WTC11 (cell line): ENCODE measurements around the gene NRG3. TPM values are rescaled to one million over a fixed set of nuclear protein-coding genes. Genes with fewer than 3 reads are reported as not detected.

Source experiments
- ATAC-seq: fragments of 200-7000 bp; cut with Tn5 transposase; 2 replicates; pipeline ENCODE4 v1.10.0; 2021; ENCODE audit warnings: mild to moderate bottlenecking, moderate library complexity
- CTCF ChIA-PET: fragments of 300-600 bp; sonication (Branson Sonifier 250); formaldehyde crosslinking; loops from one replicate; lab custom pipeline; 2021; ENCODE audit warnings: antibody characterized with exemption; lab: Charles Lee
- POLR2A ChIA-PET: fragments of 350-600 bp; sonication (Branson Sonifier 250); formaldehyde crosslinking; loops from one replicate; lab custom pipeline; 2021; ENCODE audit warnings: antibody characterized with exemption; lab: Charles Lee
- DNase-seq: peaks from one replicate; pipeline ENCODE4 v3.0.0; 2021; ENCODE audit warnings: low spot score
- H3K27ac Mint-ChIP-seq: 2 replicates; pipeline ENCODE4 v1.8.0; 2021; ENCODE audit warnings: mixed read lengths
- H3K27me3 Mint-ChIP-seq: 2 replicates; pipeline ENCODE4 v1.8.0; 2021; ENCODE audit warnings: low read depth, mild to moderate bottlenecking, moderate library complexity, mixed read lengths
- H3K36me3 Mint-ChIP-seq: 2 replicates; pipeline ENCODE4 v1.8.0; 2021; ENCODE audit warnings: mixed read lengths
- H3K4me1 Mint-ChIP-seq: 2 replicates; pipeline ENCODE4 v1.8.0; 2022; ENCODE audit warnings: mixed read lengths
- H3K4me3 Mint-ChIP-seq: 2 replicates; pipeline ENCODE4 v1.8.0; 2021; ENCODE audit warnings: mild to moderate bottlenecking, moderate library complexity, mixed read lengths
- H3K9me3 Mint-ChIP-seq: 2 replicates; pipeline ENCODE4 v1.8.0; 2021; ENCODE audit warnings: mixed read lengths
- FOXJ3 ChIP-seq: sonication (generic); formaldehyde crosslinking; IDR thresholded peaks from 2 replicates; pipeline ENCODE4 v1.9.0; 2021; ENCODE audit warnings: missing genetic modification reagents, mild to moderate bottlenecking, borderline replicate concordance
- SMAD4 ChIP-seq: sonication (generic); formaldehyde crosslinking; IDR thresholded peaks from 2 replicates; pipeline ENCODE4 v1.8.0; 2022; ENCODE audit warnings: mild to moderate bottlenecking, missing genetic modification reagents
- TP53 ChIP-seq: sonication (generic); formaldehyde crosslinking; IDR thresholded peaks from 2 replicates; pipeline ENCODE4 v1.8.1; 2023; ENCODE audit warnings: mild to moderate bottlenecking, missing genetic modification reagents
- ZNF317 ChIP-seq: sonication (generic); formaldehyde crosslinking; IDR thresholded peaks from 2 replicates; pipeline ENCODE4 v1.8.1; 2023; ENCODE audit warnings: low read depth, mild to moderate bottlenecking, moderate library complexity, missing genetic modification reagents, borderline replicate concordance
- ZNF423 ChIP-seq: fragments of 250-450 bp; sonication (Bioruptor Pico); IDR thresholded peaks from 2 replicates; pipeline ENCODE4 v2.1.2; 2022; ENCODE audit warnings: mild to moderate bottlenecking, moderate library complexity
- total RNA-seq: library from RNA; stranded (reverse); gene quantifications from 3 replicates; pipeline ENCODE4 v1.2.3, GENCODE V29; 2021
- TF ChIP-seq, protein P1 (sequence below): fragments of 250-450 bp; sonication (Bioruptor Pico); IDR thresholded peaks from 2 replicates; pipeline ENCODE4 v2.1.2; 2022; ENCODE audit warnings: mild to moderate bottlenecking, moderate library complexity
- TF ChIP-seq, protein P2 (sequence below): sonication (generic); formaldehyde crosslinking; IDR thresholded peaks from 2 replicates; pipeline ENCODE4 v1.8.1; 2023; ENCODE audit warnings: mild to moderate bottlenecking, missing genetic modification reagents, borderline replicate concordance
- TF ChIP-seq, protein P3 (sequence below): sonication (generic); formaldehyde crosslinking; IDR thresholded peaks from 2 replicates; pipeline ENCODE4 v1.8.0; 2022; ENCODE audit warnings: missing genetic modification reagents
- TF ChIP-seq, protein P4 (sequence below): fragments of 250-450 bp; sonication (Bioruptor Pico); IDR thresholded peaks from 2 replicates; pipeline ENCODE4 v1.9.0; 2021; ENCODE audit warnings: mild to moderate bottlenecking
- TF ChIP-seq, protein P5 (sequence below): sonication (generic); formaldehyde crosslinking; IDR thresholded peaks from 2 replicates; pipeline ENCODE4 v1.8.1; 2023; ENCODE audit warnings: mild to moderate bottlenecking, moderate library complexity, missing genetic modification reagents
- TF ChIP-seq, protein P6 (sequence below): sonication (generic); formaldehyde crosslinking; conservative IDR thresholded peaks from 2 replicates; pipeline ENCODE4 v1.8.1; 2023; ENCODE audit warnings: mild to moderate bottlenecking, low read depth, missing genetic modification reagents, moderate library complexity

Gene NRG3
- total RNA-seq, 1 experiment from 2014 or later, result 7.0 TPM

DNA sequence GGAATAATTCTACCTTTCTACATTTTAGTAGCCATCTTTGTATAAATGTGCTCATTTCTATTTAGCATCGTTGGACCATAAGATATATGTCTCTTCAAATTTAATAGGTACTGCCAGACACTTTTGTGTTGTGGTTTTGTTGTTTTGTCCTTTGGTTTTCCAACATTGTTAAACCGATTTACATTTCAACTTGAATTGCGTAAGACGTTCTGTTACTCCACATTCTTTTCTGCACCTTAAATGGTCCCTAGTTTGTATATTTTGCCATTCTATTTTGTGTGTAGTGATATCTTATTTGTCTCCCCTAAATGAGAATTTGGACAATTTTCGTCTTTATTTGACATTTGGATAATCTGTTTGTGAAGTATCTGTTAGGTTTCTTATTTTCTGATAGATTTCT lies 1015.6 kb downstream of the NRG3 start (continued):
- TF ChIP-seq, protein P1, sequence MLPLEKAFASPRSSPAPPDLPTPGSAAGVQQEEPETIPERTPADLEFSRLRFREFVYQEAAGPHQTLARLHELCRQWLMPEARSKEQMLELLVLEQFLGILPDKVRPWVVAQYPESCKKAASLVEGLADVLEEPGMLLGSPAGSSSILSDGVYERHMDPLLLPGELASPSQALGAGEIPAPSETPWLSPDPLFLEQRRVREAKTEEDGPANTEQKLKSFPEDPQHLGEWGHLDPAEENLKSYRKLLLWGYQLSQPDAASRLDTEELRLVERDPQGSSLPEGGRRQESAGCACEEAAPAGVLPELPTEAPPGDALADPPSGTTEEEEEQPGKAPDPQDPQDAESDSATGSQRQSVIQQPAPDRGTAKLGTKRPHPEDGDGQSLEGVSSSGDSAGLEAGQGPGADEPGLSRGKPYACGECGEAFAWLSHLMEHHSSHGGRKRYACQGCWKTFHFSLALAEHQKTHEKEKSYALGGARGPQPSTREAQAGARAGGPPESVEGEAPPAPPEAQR (CRISPR knock-in tag), result no peak
- no peak for TF ChIP-seq ZNF423 (CRISPR knock-in tag)
- TF ChIP-seq, protein P2, sequence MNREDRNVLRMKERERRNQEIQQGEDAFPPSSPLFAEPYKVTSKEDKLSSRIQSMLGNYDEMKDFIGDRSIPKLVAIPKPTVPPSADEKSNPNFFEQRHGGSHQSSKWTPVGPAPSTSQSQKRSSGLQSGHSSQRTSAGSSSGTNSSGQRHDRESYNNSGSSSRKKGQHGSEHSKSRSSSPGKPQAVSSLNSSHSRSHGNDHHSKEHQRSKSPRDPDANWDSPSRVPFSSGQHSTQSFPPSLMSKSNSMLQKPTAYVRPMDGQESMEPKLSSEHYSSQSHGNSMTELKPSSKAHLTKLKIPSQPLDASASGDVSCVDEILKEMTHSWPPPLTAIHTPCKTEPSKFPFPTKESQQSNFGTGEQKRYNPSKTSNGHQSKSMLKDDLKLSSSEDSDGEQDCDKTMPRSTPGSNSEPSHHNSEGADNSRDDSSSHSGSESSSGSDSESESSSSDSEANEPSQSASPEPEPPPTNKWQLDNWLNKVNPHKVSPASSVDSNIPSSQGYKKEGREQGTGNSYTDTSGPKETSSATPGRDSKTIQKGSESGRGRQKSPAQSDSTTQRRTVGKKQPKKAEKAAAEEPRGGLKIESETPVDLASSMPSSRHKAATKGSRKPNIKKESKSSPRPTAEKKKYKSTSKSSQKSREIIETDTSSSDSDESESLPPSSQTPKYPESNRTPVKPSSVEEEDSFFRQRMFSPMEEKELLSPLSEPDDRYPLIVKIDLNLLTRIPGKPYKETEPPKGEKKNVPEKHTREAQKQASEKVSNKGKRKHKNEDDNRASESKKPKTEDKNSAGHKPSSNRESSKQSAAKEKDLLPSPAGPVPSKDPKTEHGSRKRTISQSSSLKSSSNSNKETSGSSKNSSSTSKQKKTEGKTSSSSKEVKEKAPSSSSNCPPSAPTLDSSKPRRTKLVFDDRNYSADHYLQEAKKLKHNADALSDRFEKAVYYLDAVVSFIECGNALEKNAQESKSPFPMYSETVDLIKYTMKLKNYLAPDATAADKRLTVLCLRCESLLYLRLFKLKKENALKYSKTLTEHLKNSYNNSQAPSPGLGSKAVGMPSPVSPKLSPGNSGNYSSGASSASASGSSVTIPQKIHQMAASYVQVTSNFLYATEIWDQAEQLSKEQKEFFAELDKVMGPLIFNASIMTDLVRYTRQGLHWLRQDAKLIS, result no peak
- TF ChIP-seq, protein P3, sequence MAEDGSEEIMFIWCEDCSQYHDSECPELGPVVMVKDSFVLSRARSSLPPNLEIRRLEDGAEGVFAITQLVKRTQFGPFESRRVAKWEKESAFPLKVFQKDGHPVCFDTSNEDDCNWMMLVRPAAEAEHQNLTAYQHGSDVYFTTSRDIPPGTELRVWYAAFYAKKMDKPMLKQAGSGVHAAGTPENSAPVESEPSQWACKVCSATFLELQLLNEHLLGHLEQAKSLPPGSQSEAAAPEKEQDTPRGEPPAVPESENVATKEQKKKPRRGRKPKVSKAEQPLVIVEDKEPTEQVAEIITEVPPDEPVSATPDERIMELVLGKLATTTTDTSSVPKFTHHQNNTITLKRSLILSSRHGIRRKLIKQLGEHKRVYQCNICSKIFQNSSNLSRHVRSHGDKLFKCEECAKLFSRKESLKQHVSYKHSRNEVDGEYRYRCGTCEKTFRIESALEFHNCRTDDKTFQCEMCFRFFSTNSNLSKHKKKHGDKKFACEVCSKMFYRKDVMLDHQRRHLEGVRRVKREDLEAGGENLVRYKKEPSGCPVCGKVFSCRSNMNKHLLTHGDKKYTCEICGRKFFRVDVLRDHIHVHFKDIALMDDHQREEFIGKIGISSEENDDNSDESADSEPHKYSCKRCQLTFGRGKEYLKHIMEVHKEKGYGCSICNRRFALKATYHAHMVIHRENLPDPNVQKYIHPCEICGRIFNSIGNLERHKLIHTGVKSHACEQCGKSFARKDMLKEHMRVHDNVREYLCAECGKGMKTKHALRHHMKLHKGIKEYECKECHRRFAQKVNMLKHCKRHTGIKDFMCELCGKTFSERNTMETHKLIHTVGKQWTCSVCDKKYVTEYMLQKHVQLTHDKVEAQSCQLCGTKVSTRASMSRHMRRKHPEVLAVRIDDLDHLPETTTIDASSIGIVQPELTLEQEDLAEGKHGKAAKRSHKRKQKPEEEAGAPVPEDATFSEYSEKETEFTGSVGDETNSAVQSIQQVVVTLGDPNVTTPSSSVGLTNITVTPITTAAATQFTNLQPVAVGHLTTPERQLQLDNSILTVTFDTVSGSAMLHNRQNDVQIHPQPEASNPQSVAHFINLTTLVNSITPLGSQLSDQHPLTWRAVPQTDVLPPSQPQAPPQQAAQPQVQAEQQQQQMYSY, result no peak

DNA sequence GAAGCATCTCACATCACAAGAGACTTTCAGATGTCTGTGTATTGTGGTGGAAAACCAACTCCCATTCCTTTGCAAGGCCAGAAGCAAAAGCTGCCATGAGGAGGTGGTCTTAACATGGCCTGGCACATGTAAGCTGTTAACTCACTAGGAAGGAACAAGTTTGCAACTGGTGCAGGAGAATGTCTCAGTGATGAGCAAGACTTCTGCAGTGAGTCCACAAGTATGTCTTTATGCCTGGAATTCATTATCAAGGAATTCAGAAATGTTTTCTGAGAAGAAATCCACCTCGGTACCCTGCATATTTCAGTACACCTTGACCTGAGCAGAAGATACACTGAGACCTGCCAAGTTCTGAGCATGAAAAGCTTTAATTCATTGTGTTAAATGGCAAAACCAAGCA lies 1033.1 kb downstream of the NRG3 start:
- no peaks in the 10 kb centered on the region for H3K36me3 Mint-ChIP-seq
- H3K4me3 Mint-ChIP-seq, result no peak overlapping the region
- H3K9me3 Mint-ChIP-seq, result no peaks in the 10 kb centered on the region
- no peak overlapping the region for H3K27ac Mint-ChIP-seq
- POLR2A ChIA-PET, result no interaction called here
- CTCF ChIA-PET, result no interaction called here
- ATAC-seq, result no peak
- no peaks in the 10 kb centered on the region for H3K27me3 Mint-ChIP-seq
- H3K4me1 Mint-ChIP-seq, result peaks cover 4% of the 10 kb centered on the region; the same call in 1 of the 2 replicates
- TF ChIP-seq TP53 (CRISPR knock-in tag) (no peak), SMAD4 (CRISPR knock-in tag) (no peak), FOXJ3 (CRISPR knock-in tag) (no peak), ZNF317 (CRISPR knock-in tag) (no peak)
- TF ChIP-seq, protein P4, sequence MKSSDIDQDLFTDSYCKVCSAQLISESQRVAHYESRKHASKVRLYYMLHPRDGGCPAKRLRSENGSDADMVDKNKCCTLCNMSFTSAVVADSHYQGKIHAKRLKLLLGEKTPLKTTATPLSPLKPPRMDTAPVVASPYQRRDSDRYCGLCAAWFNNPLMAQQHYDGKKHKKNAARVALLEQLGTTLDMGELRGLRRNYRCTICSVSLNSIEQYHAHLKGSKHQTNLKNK, result no peak
- TF ChIP-seq, protein P5, sequence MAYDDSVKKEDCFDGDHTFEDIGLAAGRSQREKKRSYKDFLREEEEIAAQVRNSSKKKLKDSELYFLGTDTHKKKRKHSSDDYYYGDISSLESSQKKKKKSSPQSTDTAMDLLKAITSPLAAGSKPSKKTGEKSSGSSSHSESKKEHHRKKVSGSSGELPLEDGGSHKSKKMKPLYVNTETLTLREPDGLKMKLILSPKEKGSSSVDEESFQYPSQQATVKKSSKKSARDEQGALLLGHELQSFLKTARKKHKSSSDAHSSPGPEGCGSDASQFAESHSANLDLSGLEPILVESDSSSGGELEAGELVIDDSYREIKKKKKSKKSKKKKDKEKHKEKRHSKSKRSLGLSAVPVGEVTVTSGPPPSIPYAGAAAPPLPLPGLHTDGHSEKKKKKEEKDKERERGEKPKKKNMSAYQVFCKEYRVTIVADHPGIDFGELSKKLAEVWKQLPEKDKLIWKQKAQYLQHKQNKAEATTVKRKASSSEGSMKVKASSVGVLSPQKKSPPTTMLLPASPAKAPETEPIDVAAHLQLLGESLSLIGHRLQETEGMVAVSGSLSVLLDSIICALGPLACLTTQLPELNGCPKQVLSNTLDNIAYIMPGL (CRISPR knock-in tag), result no peak
- TF ChIP-seq, protein P6, sequence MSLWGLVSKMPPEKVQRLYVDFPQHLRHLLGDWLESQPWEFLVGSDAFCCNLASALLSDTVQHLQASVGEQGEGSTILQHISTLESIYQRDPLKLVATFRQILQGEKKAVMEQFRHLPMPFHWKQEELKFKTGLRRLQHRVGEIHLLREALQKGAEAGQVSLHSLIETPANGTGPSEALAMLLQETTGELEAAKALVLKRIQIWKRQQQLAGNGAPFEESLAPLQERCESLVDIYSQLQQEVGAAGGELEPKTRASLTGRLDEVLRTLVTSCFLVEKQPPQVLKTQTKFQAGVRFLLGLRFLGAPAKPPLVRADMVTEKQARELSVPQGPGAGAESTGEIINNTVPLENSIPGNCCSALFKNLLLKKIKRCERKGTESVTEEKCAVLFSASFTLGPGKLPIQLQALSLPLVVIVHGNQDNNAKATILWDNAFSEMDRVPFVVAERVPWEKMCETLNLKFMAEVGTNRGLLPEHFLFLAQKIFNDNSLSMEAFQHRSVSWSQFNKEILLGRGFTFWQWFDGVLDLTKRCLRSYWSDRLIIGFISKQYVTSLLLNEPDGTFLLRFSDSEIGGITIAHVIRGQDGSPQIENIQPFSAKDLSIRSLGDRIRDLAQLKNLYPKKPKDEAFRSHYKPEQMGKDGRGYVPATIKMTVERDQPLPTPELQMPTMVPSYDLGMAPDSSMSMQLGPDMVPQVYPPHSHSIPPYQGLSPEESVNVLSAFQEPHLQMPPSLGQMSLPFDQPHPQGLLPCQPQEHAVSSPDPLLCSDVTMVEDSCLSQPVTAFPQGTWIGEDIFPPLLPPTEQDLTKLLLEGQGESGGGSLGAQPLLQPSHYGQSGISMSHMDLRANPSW (CRISPR knock-in tag), result no peak
- no peak for DNase-seq
